NCI-H748 (cell line): ENCODE measurements around the gene PTPN5.
A peak's percentile ranks its signal among the peaks of the same experiment; 100 is the strongest.

ENCODE experiments used
- DNase-seq: peaks from one replicate; lab custom pipeline; 2025; ENCODE audit not compliant: unreplicated experiment; lab: John Stamatoyannopoulos, UW

Gene PTPN5

GRCh38 chr11:18743365-18743764 lies 48.2 kb downstream of the PTPN5 start:
- DNase-seq = no peak

- DNase-seq = no peak
Observed at GRCh38 chr11:18741783-18742182, 49.8 kb downstream of the PTPN5 start.

GRCh38 chr11:18739685-18740084 lies 51.9 kb downstream of the PTPN5 start:
- no peak for DNase-seq

GRCh38 chr11:18737642-18738041 lies 54.0 kb downstream of the PTPN5 start:
- DNase-seq = no peak

DNA sequence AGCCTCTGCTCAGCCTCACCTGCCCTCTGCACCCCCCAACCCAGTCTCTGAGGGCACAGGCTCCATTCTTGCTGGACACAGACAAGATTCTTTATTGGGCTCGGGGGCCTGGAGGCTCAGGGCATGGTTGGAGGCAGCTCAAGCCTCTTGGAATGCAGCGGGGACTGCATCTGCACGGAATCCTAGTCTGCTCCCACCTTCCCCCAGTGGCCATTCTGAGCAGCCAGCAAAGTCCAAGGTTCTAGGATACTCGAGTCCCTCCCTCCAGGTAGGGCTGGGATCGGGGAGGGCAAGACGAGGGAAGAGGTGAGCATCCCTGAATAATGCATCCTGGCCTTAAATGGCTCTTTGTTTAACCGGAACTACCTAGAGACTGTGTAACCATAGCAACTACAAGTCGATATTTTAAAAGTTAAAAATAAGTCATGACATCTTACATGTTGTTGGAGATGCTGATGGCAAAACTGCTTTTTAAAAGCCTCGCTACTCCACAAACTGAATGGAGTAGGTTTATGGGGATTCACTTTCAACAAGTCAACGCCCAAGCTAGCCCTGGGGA lies 54.9 kb downstream of the PTPN5 start:
- DNase-seq = peak; percentile 16

DNA sequence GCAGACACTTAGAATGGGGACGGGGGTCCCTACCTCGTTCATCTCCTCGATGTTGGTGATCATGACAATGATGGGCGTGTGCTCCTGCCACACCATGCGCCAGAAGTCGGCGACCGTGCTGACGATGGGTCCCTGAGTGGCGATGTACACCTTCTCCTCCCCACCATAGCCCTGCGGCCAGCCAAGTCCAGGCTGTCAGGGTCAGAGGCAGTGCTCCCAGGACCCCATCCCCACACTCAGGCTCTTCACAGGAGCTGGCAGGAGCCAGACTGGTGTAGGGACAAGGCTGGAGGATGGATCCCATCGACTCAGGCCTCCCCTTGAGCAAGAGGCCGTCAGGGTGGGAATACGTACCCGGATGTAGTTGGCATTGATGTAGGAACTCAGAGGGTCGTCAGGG lies 58.4 kb downstream of the PTPN5 start:
- DNase-seq = no peak

DNA sequence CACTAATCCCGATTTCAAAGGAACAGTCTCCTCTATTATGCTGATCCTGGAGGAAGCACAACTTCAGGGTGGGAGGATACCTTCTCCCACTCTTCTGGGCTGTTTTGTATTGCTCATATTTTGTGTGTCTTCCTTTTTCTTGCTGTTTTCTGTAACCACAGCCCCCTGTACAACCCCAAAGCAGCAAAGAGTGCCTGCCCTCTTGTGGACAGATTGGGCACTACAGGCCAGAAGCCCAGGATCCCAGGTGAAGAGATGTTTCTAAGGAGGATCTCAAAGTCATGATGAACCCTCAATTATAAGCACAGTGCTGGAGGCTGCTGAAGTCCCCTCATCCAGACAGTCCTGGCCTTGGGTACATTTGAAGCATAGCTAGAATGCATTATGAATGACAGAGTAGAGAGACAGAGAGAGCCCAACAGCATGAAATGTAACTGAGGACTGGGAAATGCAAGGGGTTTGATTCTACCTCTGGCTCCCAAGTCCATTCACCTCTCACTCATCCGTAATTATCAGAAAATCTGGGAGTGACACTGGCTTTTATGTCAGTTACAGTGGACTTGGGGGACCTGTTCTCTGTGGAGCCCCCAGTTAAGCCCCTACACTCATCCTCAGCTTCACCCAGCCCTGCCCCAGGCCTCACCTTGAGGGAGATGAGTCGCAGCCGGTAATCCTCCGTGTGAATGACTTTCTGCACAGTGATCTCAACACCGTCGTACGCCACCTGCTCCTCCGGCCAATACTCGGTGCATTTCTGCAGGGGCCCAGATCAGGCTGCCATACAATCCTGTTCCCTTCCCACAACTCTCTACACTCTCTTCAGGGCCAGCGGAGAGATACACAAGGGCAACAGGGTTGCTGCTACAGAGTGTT lies 59.4 kb downstream of the PTPN5 start:
- peak; percentile 40 for DNase-seq

- no peak for DNase-seq
Observed at GRCh38 chr11:18731441-18731840, 60.2 kb downstream of the PTPN5 start.

- DNase-seq = no peak
Observed at GRCh38 chr11:18730020-18730419, 61.6 kb downstream of the PTPN5 start.

GRCh38 chr11:18729426-18729825 lies 62.2 kb downstream of the PTPN5 start:
- no peak for DNase-seq

GRCh38 chr11:18728658-18729057 lies 62.9 kb downstream of the PTPN5 start:
- DNase-seq = no peak

GRCh38 chr11:18727479-18728236 lies 63.9 kb downstream of the PTPN5 start:
- DNase-seq = peak; percentile 47

DNA sequence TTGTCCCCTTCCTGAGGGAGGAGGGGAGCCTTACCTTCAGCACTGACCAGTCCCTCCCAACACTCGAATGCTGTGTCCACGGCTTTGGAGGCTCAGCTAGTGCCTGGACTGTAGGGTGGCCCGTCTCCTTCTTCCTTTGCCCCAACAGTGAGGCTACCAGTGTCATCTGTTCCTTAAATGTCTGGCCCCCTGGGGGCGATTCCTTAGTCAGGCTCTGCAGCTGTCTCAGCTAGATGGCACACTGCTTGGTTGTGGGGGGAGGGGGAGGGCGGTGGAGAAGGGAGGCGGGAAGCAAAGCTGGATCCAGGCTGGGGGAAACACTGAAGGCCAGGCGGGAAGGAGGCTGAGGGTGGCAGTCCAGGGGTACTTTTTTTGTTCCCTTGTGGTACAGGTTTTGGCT lies 65.6 kb downstream of the PTPN5 start, which contains the start of gene IGSF22:
IGSF22 (minus strand) TSS at position 149 of the 400 bp plus-strand sequence. CDS start 1,952 bp downstream, outside the sequence.
- no peak for DNase-seq

DNA sequence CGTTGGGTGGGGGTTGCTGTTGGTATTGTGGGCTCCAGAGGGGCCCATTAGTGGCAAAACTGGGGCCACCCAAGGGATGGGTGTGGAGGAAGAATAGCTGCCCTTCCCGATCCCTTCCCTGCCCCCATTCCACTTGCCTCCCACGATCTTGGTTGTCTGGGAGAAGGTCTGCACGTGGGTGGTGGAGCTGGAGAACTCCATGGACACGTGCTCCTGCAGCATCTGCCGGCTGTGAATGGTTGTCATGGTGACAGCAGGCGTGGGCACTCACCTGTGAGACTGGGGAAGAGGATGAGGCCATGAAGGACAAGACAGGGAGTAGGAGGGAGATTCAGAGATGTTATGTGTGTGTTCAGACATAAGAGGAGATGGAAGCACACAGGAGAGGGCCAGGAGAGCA lies 67.6 kb downstream of the PTPN5 start:
- peak; percentile 94 for DNase-seq

GRCh38 chr11:18722293-18722637 lies 69.3 kb downstream of the PTPN5 start:
- DNase-seq = no peak

- DNase-seq = peak; percentile 79
Observed at GRCh38 chr11:18721561-18722292, 69.9 kb downstream of the PTPN5 start.

GRCh38 chr11:18720808-18721560 lies 70.6 kb downstream of the PTPN5 start:
- DNase-seq = peak; percentile 89

- DNase-seq = no peak
Observed at GRCh38 chr11:18720091-18720807, 71.3 kb downstream of the PTPN5 start.

- DNase-seq = no peak
Observed at GRCh38 chr11:18715476-18715875, 76.1 kb downstream of the PTPN5 start.

DNA sequence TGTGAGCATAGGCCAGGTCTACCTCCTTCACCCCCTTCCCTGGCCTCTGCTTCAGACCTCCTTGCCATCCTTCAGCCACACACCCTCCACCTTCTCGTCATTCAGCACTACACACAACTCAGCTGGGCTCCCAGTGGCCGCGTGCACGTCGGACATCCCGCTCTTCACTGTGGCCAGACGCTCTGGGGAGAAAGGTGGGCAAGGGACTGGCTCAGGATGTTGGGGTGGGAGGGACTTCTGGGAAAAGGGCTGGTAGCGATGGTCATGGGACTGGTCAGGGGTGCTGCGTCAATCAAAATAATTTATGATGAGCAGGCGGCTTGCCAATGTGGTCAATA lies 77.2 kb downstream of the PTPN5 start:
- no peak for DNase-seq
